ENCODE results near the gene SPRY4. TPM values are rescaled to one million over a fixed set of nuclear protein-coding genes. Genes with fewer than 3 reads are reported as not detected.
A peak's percentile ranks its signal among the peaks of the same experiment; 100 is the strongest.
"Not testable (repeated sequence)": the region's sequence is repeated elsewhere in the genome, so short reads cannot be mapped to it uniquely, and the experiment has no call there.

SPRY4 gene
- 10 to 100 TPM in 3 of 8 experiments, 1 to 10 TPM in 5; 2.1 to 41.9 (median 6.9) TPM for total RNA-seq

GRCh38 chr5:142324871-142325724, at the start of gene SPRY4:
Gene SPRY4, minus strand, starts transcription at chr5:142325021. Its CDS starts 9,913 bp downstream, at chr5:142315108.
- H3K4me1 ChIP-seq (replicated peaks in 1 of 2) = peaks cover 32 to 44% of the 10 kb centered on the region in 2 donors
- ATAC-seq (replicated peaks in 6 of 8) = peak; percentile 50 to 83 (median 76)

GRCh38 chr5:142368529-142368928, 43.7 kb upstream of the SPRY4 start:
- H3K4me3 ChIP-seq = no peak overlapping the region
- no peak for ATAC-seq (replicated peaks in 6 of 8)
- no peak overlapping the region for H3K27ac ChIP-seq
- in situ Hi-C loops (cut with MboI; ENCODE audit: low pct_unique_long_range_greater_than_20kb in 2 of 9, low sequenced_read_pairs in 9 of 9, unreplicated experiment in 9 of 9) = no loop called here
- 38 to 100% (median 86%) methylated on average over 1 to 2 of the region's 2 CpGs; no CpG with 5 or more reads in 5 of the 10 experiments for WGBS, 10 experiments
- H3K4me1 ChIP-seq (replicated peaks in 1 of 2) = peaks cover 9 to 10% of the 10 kb centered on the region in 2 donors

More at GRCh38 chr5:142324871-142325724, at the start of gene SPRY4:
- H3K4me3 ChIP-seq = peak within 1 kb of the TSS; percentile 43 to 83 (median 56)
- H3K27ac ChIP-seq = peak within 1 kb of the TSS; percentile 47 to 91
- in situ Hi-C loops (cut with MboI; ENCODE audit: low pct_unique_long_range_greater_than_20kb in 2 of 9, low sequenced_read_pairs in 9 of 9, unreplicated experiment in 9 of 9) = loop anchor here in 1 of 9 experiments (25.0 kb wide), 1 partner anchor 212 kb away; no protein-coding TSS in a partner anchor
- 0 to 1% (median 0%) methylated on average over 1 to 20 of the region's 54 CpGs; no CpG with 5 or more reads in 7 of the 10 experiments for WGBS, 10 experiments

- in situ Hi-C loops (cut with MboI; ENCODE audit: low pct_unique_long_range_greater_than_20kb in 2 of 9, low sequenced_read_pairs in 9 of 9, unreplicated experiment in 9 of 9) = no loop called here
- Histone ChIP-seq H3K4me3 (no peak overlapping the region), H3K27ac (no peak overlapping the region), H3K4me1 (replicated peaks in 1 of 2) (peaks cover 23 to 25% of the 10 kb centered on the region in 2 donors)
- 73 to 100% (median 89%) methylated on average over 1 to 4 of the region's 4 CpGs; no CpG with 5 or more reads in 1 of the 10 experiments for WGBS, 10 experiments
- ATAC-seq (replicated peaks in 6 of 8) = no peak
Measured at GRCh38 chr5:142366007-142366406, 41.2 kb upstream of the SPRY4 start.

GRCh38 chr5:142364251-142365145, 39.7 kb upstream of the SPRY4 start:
- peaks cover 32 to 33% of the 10 kb centered on the region in 2 donors for H3K4me1 ChIP-seq (replicated peaks in 1 of 2)
- in situ Hi-C loops (cut with MboI; ENCODE audit: low pct_unique_long_range_greater_than_20kb in 2 of 9, low sequenced_read_pairs in 9 of 9, unreplicated experiment in 9 of 9) = no loop called here
- 14 to 100% (median 82%) methylated on average over 1 to 17 of the region's 23 CpGs; no CpG with 5 or more reads in 2 of the 10 experiments for WGBS, 10 experiments
- H3K27ac ChIP-seq = peak overlapping the region; percentile 19 to 29
- ATAC-seq (replicated peaks in 6 of 8) = peak in 6 of 8 experiments; percentile 28 to 89 (median 76)
- peak overlapping the region in 1 of 5 donors; percentile 2 for H3K4me3 ChIP-seq

GRCh38 chr5:142363619-142363963, 38.8 kb upstream of the SPRY4 start:
- in situ Hi-C loops (cut with MboI; ENCODE audit: low pct_unique_long_range_greater_than_20kb in 2 of 9, low sequenced_read_pairs in 9 of 9, unreplicated experiment in 9 of 9) = no loop called here
- Histone ChIP-seq H3K4me3 (no peak overlapping the region), H3K27ac (peak overlapping the region; percentile 62 to 69), H3K4me1 (replicated peaks in 1 of 2) (peaks cover 32 to 33% of the 10 kb centered on the region in 2 donors)
- 94 to 100% (median 100%) methylated on average over 1 to 4 of the region's 5 CpGs; no CpG with 5 or more reads in 3 of the 10 experiments for WGBS, 10 experiments
- ATAC-seq (replicated peaks in 6 of 8) = no peak

GRCh38 chr5:142362193-142362592, 37.4 kb upstream of the SPRY4 start:
- in situ Hi-C loops (cut with MboI; ENCODE audit: low pct_unique_long_range_greater_than_20kb in 2 of 9, low sequenced_read_pairs in 9 of 9, unreplicated experiment in 9 of 9); H3K4me3 ChIP-seq; ATAC-seq (replicated peaks in 6 of 8): not testable (repeated sequence)
- H3K27ac ChIP-seq = peak overlapping the region; percentile 12 to 62
- H3K4me1 ChIP-seq (replicated peaks in 1 of 2) = peaks cover 32 to 38% of the 10 kb centered on the region in 2 donors
- 90 to 100% (median 94%) methylated on average over 2 to 6 of the region's 11 CpGs; no CpG with 5 or more reads in 2 of the 10 experiments for WGBS, 10 experiments

GRCh38 chr5:142360607-142361120, 35.8 kb upstream of the SPRY4 start:
- in situ Hi-C loops (cut with MboI; ENCODE audit: low pct_unique_long_range_greater_than_20kb in 2 of 9, low sequenced_read_pairs in 9 of 9, unreplicated experiment in 9 of 9) = no loop called here
- Histone ChIP-seq H3K4me1 (replicated peaks in 1 of 2) (peaks cover 32 to 38% of the 10 kb centered on the region in 2 donors), H3K27ac (no peak overlapping the region), H3K4me3 (peak overlapping the region in 1 of 5 donors; percentile 7)
- WGBS, 10 experiments = 4 to 58% (median 32%) methylated on average over 1 to 11 of the region's 12 CpGs
- ATAC-seq (replicated peaks in 6 of 8) = peak in 5 of 8 experiments; percentile 29 to 47 (median 40)

- Histone ChIP-seq H3K27ac (no peak overlapping the region), H3K4me3 (no peak overlapping the region), H3K4me1 (replicated peaks in 1 of 2) (peaks cover 32 to 38% of the 10 kb centered on the region in 2 donors)
- ATAC-seq (replicated peaks in 6 of 8) = no peak
- 67 to 100% (median 83%) methylated on average over 1 of the region's 1 CpG; no CpG with 5 or more reads in 7 of the 10 experiments for WGBS, 10 experiments
- in situ Hi-C loops (cut with MboI; ENCODE audit: low pct_unique_long_range_greater_than_20kb in 2 of 9, low sequenced_read_pairs in 9 of 9, unreplicated experiment in 9 of 9) = no loop called here
Measured at GRCh38 chr5:142360051-142360498, 35.3 kb upstream of the SPRY4 start.

- WGBS, 10 experiments = 70 to 100% (median 100%) methylated on average over 1 to 5 of the region's 5 CpGs; no CpG with 5 or more reads in 4 of the 10 experiments
- Histone ChIP-seq H3K27ac (no peak overlapping the region), H3K4me3 (no peak overlapping the region), H3K4me1 (replicated peaks in 1 of 2) (peaks cover 23 to 28% of the 10 kb centered on the region in 2 donors)
- no peak for ATAC-seq (replicated peaks in 6 of 8)
- in situ Hi-C loops (cut with MboI; ENCODE audit: low pct_unique_long_range_greater_than_20kb in 2 of 9, low sequenced_read_pairs in 9 of 9, unreplicated experiment in 9 of 9) = no loop called here
Measured at GRCh38 chr5:142358648-142359047, 33.8 kb upstream of the SPRY4 start.

GRCh38 chr5:142358121-142358520, 33.3 kb upstream of the SPRY4 start:
- no peak overlapping the region for H3K4me3 ChIP-seq
- no peak for ATAC-seq (replicated peaks in 6 of 8)
- in situ Hi-C loops (cut with MboI; ENCODE audit: low pct_unique_long_range_greater_than_20kb in 2 of 9, low sequenced_read_pairs in 9 of 9, unreplicated experiment in 9 of 9) = no loop called here
- WGBS, 10 experiments = 60 to 100% (median 96%) methylated on average over 1 to 4 of the region's 5 CpGs; no CpG with 5 or more reads in 2 of the 10 experiments
- no peak overlapping the region for H3K27ac ChIP-seq
- peaks cover 20 to 25% of the 10 kb centered on the region in 2 donors for H3K4me1 ChIP-seq (replicated peaks in 1 of 2)

- 0 to 100% (median 69%) methylated on average over 1 to 6 of the region's 14 CpGs; no CpG with 5 or more reads in 1 of the 10 experiments for WGBS, 10 experiments
- Histone ChIP-seq H3K27ac (peak overlapping the region; percentile 85 to 95), H3K4me1 (replicated peaks in 1 of 2) (peaks cover 15 to 20% of the 10 kb centered on the region in 2 donors), H3K4me3 (peak overlapping the region; percentile 47 to 71 (median 49))
- in situ Hi-C loops (cut with MboI; ENCODE audit: low pct_unique_long_range_greater_than_20kb in 2 of 9, low sequenced_read_pairs in 9 of 9, unreplicated experiment in 9 of 9) = no loop called here
- peak in 2 of 8 experiments; percentile 1 for ATAC-seq (replicated peaks in 6 of 8)
Measured at GRCh38 chr5:142357469-142358090, 32.8 kb upstream of the SPRY4 start.

Measured in motor neuron (in vitro differentiated cells).